Sigmoid colon (tissue), 4 donors: ENCODE results near the gene DSCAML1.

Experiments used
- POLR2AphosphoS5 ChIP-seq, 4 donors: sonication (generic); formaldehyde crosslinking; IDR thresholded peaks; one replicate each; pipeline ENCODE4 v1.6.1; 2017; ENCODE audit warnings: antibody characterized with exemption in 4 of 4
- TF ChIP-seq, protein P1 (sequence below), 4 experiments: fragments of 450-650 bp in 3 of 4; fragments of 200-600 bp in 1 of 4; IDR thresholded peaks; one replicate each; pipeline ENCODE4 v1.5.1; 2016 to 2019; ENCODE audit warnings: antibody characterized with exemption in 4 of 4, mild to moderate bottlenecking in 3 of 4, moderate library complexity in 2 of 4

DNA sequence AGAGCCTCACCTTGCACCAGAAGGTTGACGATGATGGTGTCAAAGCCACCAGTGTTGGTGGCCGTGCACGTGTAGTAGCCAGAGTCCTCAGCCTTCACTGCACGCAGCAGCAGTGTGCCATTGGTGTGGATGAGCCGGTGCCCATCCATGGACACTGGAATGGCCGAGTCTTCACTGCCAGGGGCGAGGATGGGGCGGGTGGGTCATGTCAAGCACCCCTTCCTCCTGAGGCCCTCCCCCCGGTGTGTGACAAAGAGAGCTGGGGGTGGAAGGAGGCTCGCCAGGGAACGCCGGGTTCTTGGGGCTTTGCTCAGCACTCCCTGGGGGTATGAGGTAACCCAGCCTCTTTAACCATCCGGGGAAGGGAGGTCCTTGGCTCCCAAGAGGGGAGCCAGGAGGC lies 357.8 kb downstream of the DSCAML1 start:
- TF ChIP-seq, protein P1, sequence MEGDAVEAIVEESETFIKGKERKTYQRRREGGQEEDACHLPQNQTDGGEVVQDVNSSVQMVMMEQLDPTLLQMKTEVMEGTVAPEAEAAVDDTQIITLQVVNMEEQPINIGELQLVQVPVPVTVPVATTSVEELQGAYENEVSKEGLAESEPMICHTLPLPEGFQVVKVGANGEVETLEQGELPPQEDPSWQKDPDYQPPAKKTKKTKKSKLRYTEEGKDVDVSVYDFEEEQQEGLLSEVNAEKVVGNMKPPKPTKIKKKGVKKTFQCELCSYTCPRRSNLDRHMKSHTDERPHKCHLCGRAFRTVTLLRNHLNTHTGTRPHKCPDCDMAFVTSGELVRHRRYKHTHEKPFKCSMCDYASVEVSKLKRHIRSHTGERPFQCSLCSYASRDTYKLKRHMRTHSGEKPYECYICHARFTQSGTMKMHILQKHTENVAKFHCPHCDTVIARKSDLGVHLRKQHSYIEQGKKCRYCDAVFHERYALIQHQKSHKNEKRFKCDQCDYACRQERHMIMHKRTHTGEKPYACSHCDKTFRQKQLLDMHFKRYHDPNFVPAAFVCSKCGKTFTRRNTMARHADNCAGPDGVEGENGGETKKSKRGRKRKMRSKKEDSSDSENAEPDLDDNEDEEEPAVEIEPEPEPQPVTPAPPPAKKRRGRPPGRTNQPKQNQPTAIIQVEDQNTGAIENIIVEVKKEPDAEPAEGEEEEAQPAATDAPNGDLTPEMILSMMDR (IDR thresholded peaks at IDR 0.05) = no peak
- no peak for TF ChIP-seq POLR2AphosphoS5 (IDR thresholded peaks at IDR 0.05)
